GM19397 (cell line): ENCODE data around the gene COA5.

Experiments
- ATAC-seq: cut with Tn5 transposase; IDR thresholded peaks from one replicate; pipeline ENCODE4 v1.9.1; 2021; ENCODE audit warnings: mild to moderate bottlenecking, moderate library complexity; ENCODE audit not compliant: unreplicated experiment

The COA5 gene, protein sequence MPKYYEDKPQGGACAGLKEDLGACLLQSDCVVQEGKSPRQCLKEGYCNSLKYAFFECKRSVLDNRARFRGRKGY

DNA sequence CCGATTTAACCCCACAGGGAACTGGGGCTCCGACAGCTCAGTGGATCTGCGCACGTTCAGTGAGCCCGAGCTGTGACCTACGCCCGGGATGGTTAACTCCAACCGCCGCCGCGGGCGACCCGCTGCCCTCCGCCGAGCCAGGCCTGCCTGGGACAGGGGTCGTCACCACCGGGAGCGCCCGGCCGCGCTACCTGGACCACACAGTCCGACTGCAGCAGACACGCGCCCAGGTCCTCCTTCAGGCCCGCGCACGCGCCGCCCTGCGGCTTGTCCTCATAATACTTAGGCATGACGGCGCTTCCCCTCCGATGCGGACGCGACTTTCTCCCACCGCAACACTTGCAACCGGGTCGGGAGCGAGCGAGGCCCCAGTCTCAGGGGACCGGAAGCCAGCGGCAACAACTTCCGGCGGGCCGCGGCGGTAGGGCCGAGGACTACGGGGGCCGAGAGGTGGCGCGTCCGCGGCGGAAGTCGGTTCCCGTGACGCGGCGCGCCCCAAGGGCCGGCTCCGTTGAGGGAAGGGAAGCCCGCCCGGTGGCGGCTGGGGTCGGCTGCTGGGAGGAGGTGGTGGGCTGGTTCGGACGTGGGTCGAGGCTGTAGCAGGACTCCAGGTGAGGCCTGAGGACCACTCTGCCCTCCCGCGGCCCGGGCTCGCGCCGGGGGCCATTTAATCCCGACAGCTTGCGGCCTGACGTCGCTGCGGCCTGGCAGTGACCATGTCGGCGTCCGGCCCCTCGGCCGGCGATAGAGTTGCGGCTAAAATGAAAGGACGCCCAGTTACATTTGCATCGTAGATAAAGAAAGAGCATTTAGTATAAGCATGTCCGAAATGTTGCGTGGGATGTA lies at the start of gene COA5, which contains the start of gene UNC50:
Gene COA5 (minus strand): TSS at position 397 of the 846 bp plus-strand sequence. CDS start 107 bp downstream, at position 290.
Gene UNC50 (plus strand): TSS at position 474 of the 846 bp plus-strand sequence. CDS start 1,171 bp downstream, outside the sequence.
- ATAC-seq, result peak; percentile 90

DNA sequence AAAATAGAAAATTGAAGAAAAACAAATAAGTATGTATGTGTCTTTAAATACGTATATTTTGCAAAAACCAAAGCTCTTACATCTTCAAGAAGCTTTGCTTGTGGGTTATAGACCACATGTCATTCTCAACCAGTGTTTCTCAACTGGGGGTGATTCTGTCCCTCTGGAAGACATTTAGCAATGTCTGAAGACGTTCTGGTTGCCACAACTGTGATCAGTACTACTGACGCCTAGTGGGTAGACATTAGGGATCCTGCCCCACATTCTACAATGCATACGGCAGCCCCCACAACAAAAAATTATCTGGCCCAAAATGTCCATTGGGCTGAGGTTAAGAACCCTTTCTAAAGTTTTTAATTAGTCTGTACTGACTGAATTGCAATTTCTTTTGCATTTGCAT lies 48.5 kb upstream of the COA5 start:
- ATAC-seq, result no peak

DNA sequence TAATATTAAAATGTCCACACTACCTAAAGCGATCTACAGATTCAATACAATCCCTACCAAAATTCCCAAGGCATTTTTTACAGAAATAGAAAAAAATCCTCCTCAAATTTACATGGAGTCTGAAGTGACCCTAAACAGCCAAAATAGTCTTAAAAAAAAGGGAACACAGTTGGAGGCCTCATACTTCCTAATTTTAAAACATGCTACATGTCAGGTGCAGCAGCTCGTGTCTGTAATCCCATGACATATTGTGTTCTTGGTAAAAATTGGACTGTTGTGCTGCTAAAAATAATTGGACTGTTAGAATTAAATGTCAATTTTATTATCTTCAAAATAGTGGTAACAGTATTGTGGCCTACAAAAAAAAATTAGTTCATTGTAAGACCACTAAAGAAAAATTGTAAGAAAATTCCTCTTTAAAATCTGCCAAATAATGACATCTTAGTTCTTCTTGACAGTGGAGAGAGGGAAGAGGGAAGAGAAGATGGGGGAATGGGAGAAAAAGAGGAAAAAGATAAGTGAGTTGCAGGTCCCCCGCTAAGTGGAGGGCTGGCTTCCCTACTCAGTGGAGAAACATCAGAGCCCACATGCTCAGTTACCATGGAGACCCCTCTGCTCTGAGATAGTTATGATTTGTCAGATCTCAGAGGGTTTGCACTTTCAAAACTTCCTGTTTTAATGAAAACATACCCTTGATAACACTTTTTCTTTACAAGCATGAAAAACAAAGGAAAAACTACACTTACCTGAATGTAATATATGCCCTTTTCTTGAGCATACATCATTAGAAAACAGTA lies 46.6 kb upstream of the COA5 start:
- no peak for ATAC-seq

DNA sequence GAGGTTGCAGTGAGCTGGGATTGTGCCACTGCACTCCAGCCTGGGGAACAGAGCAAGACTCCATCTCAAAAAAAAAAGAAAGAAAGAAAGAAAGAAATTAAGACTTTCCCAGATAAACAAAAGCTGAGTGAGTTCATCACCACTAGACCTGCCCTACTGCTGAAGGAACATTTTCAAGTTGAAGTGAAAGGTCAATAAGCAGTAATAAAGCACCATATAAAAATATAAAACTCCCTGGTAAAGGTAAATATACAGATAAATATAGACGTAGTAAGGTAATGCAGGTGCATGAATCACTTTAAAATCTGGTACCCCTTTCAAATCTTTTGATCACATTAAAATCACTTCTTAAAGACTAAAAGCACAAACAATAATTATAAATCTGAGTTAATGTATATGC lies 42.7 kb upstream of the COA5 start:
- no peak for ATAC-seq

DNA sequence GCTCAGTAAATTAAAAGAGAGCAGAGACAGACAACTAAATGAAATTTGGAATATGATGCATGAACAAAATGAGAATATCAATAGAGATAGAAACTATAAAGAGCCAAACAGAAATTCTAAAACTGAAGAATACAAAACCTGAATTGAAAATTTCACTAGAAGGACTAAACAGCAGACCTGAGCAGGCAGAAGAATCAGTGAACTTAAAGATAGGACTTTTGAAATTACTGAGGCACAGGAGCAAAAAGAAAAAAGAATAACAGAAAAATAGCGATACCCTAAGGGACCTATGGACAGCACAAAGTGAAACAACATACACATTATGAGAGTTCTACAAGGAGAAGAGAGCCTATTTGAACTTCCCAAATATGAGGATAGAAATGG lies 41.7 kb upstream of the COA5 start:
- ATAC-seq, result no peak

DNA sequence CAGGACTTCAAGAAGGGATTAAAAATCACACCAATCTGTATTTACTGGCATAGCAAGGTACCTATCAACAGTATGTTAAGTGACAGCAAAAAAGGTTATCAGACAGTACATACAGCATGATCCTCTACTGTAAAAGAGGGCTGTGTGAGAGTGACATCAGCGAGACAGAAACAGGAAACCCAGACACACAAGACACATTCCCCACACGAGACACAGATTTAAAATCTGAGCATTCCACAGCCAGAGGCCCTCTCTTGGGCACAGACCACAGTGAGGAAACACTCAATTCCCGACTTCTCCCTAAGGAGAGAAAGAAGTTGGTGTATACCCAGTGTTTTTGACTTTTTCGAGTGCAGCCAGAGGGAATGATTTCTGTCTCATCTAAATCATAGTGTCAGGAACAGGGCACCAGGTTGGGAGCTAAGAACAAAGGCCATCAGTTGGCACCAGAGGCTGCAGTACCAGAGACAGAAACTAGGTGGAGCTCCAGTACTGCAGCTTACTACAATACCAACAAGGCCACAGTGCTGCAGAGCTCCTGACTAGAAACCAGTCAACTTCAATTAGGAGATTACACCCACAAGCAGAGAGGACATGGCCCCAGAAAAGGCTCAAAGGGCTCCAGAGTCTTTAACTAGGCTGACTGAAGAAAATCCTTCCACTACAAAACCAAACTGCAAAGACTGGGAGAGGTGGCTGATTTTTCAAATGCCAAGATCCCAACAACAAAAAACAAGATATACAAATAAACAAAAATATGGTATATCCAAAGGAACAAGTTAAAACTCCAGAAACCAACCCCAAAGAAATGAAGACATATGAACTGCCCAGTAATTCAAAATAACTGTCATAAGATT lies 41.1 kb upstream of the COA5 start:
- peak; percentile 74 for ATAC-seq

DNA sequence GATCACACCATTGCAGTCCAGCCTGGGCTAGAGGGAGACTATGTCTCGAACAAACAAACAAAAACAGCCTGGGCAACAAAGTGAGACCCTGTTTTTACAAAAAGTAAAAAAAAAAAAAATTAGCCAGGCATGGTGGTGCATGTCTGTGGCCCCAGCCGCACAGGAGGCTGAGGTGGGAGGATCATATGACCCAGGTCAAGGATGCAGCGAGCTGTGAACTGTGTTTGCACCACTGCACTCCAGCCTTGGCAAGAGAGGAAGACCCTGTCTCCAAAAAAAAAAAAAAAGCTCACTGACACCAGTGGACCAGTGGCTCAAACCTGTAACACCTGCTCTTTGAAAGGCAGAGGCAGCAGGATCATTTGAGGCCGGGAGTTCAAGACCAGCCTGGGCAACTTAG lies 40.1 kb upstream of the COA5 start:
- ATAC-seq, result no peak

DNA sequence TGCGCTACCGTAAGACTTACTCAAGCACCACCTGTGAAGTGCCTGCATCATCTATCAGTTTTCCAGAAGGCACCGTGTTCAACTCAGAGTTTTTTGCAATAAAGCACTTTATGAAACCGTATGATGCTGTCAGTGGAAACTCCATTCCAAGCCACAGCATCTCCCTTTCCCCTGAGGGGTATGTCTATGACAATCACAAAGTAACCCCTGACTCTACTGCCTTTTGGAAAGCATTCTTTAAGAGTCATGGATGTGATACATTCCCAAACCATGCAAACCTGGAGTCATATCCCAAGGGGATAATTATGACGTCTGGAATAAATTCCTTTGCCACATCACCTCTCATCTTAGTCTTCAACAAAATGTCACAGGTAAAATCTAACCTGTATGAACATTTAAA lies 39.3 kb upstream of the COA5 start:
- no peak for ATAC-seq

DNA sequence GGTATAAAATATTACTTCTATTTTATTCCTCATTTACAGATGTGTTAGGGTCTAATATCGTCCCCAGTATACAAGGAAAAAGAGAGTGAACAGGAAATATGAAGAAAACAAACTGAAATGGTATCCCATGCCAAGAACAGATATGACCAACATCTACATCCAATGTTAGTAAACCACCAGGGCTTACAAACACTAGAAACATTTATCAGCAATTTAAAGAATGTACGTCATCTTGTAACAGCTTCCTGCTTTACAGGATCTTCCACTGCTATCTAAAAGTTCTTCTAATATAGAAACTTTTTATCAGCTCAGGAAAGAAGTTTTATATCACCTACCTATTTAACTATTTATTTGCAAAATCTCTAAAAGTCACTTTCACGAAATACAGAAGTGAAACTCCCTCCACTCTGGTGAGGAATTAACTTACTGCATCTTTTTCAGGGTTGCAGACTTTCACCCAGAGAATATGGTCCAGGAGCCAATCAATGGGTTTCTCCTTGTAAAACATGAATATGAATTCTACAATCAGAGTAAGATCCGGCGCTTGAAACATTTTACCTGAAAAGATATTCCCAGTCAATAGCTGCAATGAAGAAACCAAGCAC lies 35.3 kb upstream of the COA5 start:
- no peak for ATAC-seq

DNA sequence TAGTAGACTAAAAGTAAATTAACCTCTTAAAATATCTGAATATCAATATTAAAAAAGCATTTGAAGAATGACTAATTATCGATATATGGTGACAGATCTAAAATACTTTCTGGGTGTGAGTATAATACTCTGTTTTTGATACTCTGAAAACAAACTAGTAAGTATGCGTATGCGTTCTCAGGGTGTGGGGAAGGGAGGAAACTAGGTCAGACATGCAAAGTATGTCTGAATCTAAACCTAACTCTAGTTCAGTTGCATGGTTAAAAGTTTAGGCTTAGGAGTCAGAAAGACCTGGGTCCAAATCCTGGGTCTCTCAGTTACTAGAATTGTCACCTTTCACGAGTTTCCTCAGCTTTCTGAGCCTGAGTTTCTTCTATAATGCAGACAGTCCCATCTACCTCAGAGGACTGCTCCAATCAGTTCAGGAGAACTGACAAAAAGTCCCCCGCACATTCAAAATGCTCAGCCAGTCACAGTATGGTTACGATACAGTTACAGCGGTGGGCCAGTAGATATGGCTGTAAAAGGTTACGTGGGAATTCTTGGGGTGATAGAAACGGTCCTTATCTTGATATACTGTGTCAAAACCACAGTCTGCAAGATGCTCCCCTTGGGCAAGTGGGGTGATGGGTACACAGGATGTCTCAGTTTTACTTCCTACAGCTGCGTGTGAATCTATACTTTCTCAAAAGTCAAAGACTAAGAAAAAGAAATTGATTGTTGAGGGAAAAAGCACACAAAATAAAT lies 29.3 kb upstream of the COA5 start:
- peak; percentile 68 for ATAC-seq

DNA sequence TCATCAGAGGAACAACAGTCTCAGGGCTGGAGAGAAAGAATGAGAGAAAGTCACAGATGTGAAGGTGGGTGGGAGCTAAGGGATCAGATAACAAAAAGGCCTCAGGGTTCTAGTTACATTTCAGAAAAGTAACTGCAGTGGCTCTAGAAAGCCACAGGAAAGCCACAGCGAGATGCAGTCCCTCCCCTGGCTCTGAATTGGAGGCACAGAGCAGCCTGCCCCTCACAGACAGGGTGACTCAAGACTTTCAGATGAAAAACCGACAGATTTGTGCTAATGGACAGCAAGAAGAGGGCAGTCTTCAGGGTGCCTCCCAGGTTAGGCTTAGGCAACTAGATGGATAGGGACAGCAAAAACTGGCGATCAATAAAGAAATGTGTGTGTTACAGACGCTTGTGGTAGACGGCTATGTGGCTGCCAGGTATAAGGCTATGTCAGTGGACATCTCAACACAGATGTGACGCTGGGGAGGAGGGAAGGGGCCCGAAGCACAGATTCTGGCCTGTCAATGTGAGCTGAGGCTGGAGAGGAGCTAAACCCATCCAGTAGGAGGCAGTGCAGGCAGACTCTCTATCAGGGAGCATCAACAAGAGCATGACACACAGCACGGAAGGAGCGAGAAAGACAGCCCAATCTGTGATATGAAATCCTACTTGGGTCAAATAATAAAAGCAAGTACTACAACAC lies 26.2 kb upstream of the COA5 start:
- ATAC-seq, result no peak

DNA sequence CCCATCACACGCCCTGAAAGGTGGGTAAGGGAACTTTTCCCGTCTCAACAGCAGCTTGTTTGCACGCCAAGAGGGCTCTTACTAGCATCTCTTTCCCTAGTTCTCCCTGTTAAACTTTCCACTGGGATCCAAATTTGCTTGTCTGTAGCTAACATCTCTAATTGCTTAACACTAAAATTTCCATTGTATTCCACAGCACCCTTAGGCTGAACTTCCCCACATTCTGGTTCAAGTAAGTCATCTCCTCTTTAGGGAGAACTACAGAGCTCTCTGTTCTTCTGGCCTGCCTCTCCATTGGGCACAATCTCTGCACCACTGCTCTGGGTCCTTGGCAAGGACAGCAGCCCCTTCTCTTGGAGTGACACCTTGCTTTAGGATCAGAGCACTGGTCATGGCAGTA lies 24.0 kb upstream of the COA5 start:
- ATAC-seq, result no peak

DNA sequence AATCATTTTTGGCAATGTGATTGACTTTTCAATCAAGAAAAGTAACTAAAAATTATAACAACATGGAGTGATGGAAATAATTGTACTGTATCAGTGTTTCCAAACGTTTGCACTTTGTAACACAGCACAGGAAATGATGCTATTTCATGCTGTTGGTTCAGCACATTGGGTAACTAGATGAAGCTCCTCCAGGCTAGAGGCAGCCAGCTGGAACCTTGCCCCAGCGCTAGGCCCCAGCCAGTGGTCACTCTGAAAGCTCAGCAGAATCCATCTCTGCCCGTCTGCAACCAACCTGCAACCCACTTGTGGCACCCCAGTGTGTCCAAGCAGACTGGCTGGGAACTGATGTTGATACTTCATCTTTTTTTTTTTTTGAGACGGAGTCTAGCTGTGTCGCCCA lies 15.3 kb upstream of the COA5 start:
- ATAC-seq, result no peak

DNA sequence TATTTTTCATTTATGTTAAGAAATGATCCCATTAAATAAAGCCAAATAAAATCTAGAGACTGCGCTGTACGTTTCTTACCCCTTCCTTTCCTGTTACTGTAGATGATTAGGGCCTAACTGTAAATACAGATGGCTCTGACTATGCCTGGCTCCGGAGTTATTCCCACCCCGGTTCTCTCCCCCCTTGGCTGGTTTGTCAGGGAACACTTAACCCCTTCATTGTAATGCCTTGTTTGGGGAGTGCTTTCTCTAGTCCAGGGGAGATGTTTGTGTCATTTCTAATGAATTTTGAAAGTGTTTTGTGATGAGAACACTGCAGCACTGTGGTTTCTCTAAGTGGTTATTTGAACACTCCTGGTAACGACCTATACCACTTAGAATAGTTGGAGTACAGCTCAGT lies 8.8 kb upstream of the COA5 start:
- ATAC-seq, result no peak

DNA sequence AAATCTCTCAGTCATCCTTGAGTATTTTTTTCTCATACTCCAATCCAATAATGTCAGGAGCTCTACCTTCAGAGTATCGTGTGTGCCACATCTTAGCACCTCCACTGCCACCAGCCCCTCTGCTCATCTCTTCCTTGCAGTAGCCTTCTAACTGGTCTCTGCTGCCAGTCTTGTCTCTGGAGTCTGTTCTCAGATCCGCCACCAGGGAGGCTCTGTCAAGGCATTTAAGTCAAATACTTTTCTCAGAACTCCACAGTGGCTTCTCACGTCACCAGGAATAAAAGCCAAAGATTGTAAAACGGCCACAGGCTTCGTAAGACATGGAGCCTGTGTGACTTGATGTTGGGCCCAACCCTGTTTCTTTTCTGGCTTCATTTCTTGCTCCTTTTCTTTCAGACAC lies 7.2 kb upstream of the COA5 start:
- no peak for ATAC-seq

DNA sequence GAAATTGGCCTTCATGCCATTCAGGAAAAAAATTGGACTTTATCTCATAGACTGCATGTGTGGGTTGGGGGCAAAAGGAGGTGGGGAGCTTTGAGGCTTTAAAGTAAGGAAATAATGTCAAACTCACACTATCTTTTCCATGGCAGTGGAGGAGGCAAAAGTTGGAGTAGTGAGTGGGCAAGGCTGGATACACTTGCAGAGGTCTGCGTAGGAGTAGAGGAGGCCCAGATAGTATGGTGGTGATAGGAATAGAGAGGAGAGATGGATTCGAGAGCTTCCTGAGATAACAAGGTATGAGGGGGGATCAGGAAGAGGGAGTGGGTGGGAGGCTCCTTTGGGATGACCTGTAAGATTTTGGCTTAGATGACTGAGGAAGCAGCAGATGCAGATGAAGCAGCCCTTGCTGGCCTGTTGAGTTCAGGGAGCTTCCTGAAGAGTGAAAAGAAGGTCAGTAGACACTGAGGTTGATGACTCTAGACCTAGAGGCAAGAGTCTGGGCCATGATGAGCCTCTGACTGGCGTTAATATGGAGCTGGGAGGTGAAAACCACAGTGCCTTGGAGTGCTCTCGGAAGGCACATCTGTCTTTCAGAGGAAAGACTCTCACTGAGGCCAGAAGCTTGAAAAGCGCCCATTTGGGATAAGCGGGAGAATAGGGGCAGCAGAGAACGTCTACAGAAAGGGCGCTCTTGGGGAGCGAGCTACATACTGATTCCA lies 5.9 kb upstream of the COA5 start:
- no peak for ATAC-seq

DNA sequence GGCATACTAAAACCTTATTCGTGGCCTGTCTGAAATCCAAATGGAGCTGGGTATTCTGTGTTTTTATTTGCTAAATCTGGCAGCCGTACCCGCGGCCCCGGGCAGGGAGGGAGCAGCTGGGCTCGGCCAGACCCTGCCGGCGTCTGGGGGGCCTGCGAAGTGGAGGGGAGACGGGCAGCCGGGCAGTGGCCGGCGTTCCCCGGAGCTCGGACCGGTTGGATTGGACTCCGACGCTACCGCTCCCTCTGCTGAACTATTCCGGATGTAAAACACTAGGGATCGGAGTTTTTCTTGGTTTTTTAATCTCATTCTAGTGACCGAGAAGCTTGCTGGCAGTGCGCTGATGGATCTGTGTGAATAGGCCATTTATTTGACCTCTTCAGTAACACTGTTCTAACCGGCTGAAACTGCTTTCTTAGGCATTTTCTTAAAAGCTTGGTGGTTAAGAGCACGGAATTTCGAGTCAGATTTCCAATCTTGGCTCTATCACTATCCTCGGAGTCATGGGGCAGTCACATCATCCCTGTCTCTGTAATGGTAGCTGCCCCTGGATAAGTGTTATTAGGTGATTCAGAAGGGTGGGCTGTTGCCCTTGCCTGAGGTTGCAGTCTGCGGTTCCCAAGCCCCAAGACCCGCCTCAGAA lies 771 bp upstream of the COA5 start:
- ATAC-seq, result no peak

DNA sequence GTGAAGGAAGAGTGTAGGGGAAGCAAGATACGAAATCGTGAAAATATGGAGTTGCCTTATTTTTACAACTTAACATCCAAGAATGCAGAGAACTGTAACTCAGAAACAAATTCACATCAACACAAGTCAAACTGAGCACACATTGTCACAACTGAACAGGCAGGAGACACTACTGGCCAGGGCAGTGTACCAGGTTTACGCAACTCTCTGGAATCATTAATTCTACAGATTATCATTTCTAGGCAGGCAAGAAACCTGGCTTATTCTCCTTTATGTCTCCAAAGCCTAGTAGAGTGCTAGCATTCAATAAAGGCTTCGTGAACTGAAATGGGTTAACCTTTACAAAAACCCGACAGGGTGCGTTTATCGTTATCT lies 584 bp downstream of the COA5 start:
- ATAC-seq, result no peak
